H1 (cell line): Measurements from ENCODE around the gene GABPB2. TPM values are rescaled to one million over a fixed set of nuclear protein-coding genes. Genes with fewer than 3 reads are reported as not detected.

Source experiments
- CTCF ChIA-PET: fragments of 300-600 bp; sonication (Branson Sonifier 250); formaldehyde crosslinking; loops from one replicate; lab custom pipeline; 2021; ENCODE audit not compliant: partially characterized antibody; lab: Charles Lee
- POLR2A ChIA-PET: fragments of 300-600 bp; sonication (Branson Sonifier 250); formaldehyde crosslinking; loops from one replicate; lab custom pipeline; 2021; ENCODE audit warnings: inconsistent platforms; ENCODE audit not compliant: partially characterized antibody; lab: Charles Lee
- DNase-seq, 2 experiments: peaks; one replicate each; pipeline versions ENCODE4 v3.0.0 to v3.0.0-alpha.2; 2010 to 2022; ENCODE audit warnings: low spot score in 2 of 2, low read depth in 1 of 2, mixed read lengths in 1 of 2
- FAIRE-seq: peaks from 2 replicates; lab custom pipeline; 2011; peaks lifted over from hg19 to GRCh38; lab: Jason Lieb, UNC
- H2AFZ ChIP-seq: 2 replicates; pipeline ENCODE4 v1.8.1; 2012; ENCODE audit warnings: low read length, inconsistent platforms
- H2AK5ac ChIP-seq: 2 replicates; pipeline ENCODE4 v1.6.1; 2013; ENCODE audit warnings: low read depth, low read length
- H2BK120ac ChIP-seq: replicated peaks from 2 replicates; pipeline ENCODE3; 2013; ENCODE audit warnings: low read depth, low read length, inconsistent platforms
- H2BK12ac ChIP-seq: 2 replicates; pipeline ENCODE4 v1.6.1; 2013; ENCODE audit warnings: low read depth, low read length
- H2BK15ac ChIP-seq: 2 replicates; pipeline ENCODE4 v1.6.1; 2013; ENCODE audit warnings: low read length
- H2BK20ac ChIP-seq: 2 replicates; pipeline ENCODE4 v1.6.1; 2013; ENCODE audit warnings: low read length
- H2BK5ac ChIP-seq: 2 replicates; pipeline ENCODE4 v1.6.1; 2013; ENCODE audit warnings: low read depth, low read length
- H3K14ac ChIP-seq: 2 replicates; pipeline ENCODE4 v1.6.1; 2013; ENCODE audit warnings: inconsistent platforms; ENCODE audit not compliant: insufficient read length
- H3K18ac ChIP-seq: 2 replicates; pipeline ENCODE4 v1.6.1; 2013; ENCODE audit warnings: low read length; ENCODE audit errors: extremely low read depth
- H3K23ac ChIP-seq: 2 replicates; pipeline ENCODE4 v1.6.1; 2013; ENCODE audit warnings: inconsistent platforms; ENCODE audit not compliant: insufficient read length
- H3K23me2 ChIP-seq: 2 replicates; pipeline ENCODE4 v1.6.1; 2013; ENCODE audit warnings: low read depth, low read length
- H3K27ac ChIP-seq: 2 replicates; pipeline ENCODE4 v1.6.1; 2011; ENCODE audit warnings: low read depth, low read length, inconsistent platforms
- H3K27me3 ChIP-seq, 4 experiments: replicated peaks in 1 of 4; 1 replicate in 1 of 4; 2 replicates in 3 of 4; pipeline versions ENCODE4 v1.6.1 to v1.8.1; 2011 to 2013; ENCODE audit warnings: low read length in 3 of 4, mild to moderate bottlenecking in 3 of 4, inconsistent platforms in 2 of 4, mixed read lengths in 2 of 4, moderate library complexity in 1 of 4; ENCODE audit not compliant: control insufficient read depth in 3 of 4, insufficient read depth in 3 of 4; ENCODE audit errors: extremely low read depth in 1 of 4
- H3K36me3 ChIP-seq, 4 experiments: 2 replicates each; pipeline versions ENCODE4 v1.6.1 to v1.8.1; 2011 to 2013; ENCODE audit warnings: mild to moderate bottlenecking in 4 of 4, low read length in 3 of 4, moderate library complexity in 2 of 4, control low read depth in 1 of 4, inconsistent platforms in 1 of 4; ENCODE audit not compliant: insufficient read depth in 4 of 4, control insufficient read depth in 2 of 4
- H3K4ac ChIP-seq: replicated peaks from 2 replicates; pipeline ENCODE3; 2013; ENCODE audit warnings: low read length, low read depth, mixed read lengths, inconsistent platforms; ENCODE audit not compliant: insufficient read length
- H3K4me1 ChIP-seq, 4 experiments: replicated peaks in 1 of 4; 1 replicate in 1 of 4; 2 replicates in 3 of 4; pipeline versions ENCODE4 v1.6.1 to v1.8.1; 2011 to 2013; ENCODE audit warnings: low read length in 3 of 4, inconsistent platforms in 2 of 4, mixed read lengths in 1 of 4; ENCODE audit not compliant: insufficient read depth in 4 of 4, control insufficient read depth in 3 of 4
- H3K4me2 ChIP-seq, 2 experiments: 2 replicates each; pipeline versions ENCODE4 v1.6.1 to v1.8.1; 2011 to 2013; ENCODE audit warnings: low read depth in 2 of 2, low read length in 2 of 2, control low read depth in 1 of 2, inconsistent platforms in 1 of 2, mild to moderate bottlenecking in 1 of 2; ENCODE audit not compliant: insufficient read depth in 1 of 2
- H3K4me3 ChIP-seq, 4 experiments: fragments of 200-600, 300-600 bp in 1 of 4; sonication (generic), shearing (Covaris generic), sonication (Bioruptor Twin) in 1 of 4; 2 replicates each; pipeline versions ENCODE4 v1.5.1 to v1.8.1; 2011 to 2016; ENCODE audit warnings: low read length in 4 of 4, low read depth in 3 of 4, control low read depth in 2 of 4, inconsistent platforms in 2 of 4, mild to moderate bottlenecking in 2 of 4, mixed read lengths in 1 of 4, moderate library complexity in 1 of 4; ENCODE audit not compliant: insufficient read depth in 2 of 4; ENCODE audit errors: extremely low read depth in 1 of 4
- H3K56ac ChIP-seq: replicated peaks from 2 replicates; pipeline ENCODE3; 2013; ENCODE audit warnings: low read depth, mild to moderate bottlenecking, mixed read lengths, low read length, inconsistent platforms; ENCODE audit not compliant: insufficient read length
- H3K79me1 ChIP-seq: 2 replicates; pipeline ENCODE4 v1.6.1; 2013; ENCODE audit warnings: low read depth, low read length, control low read depth
- H3K79me2 ChIP-seq, 2 experiments: 2 replicates each; pipeline versions ENCODE4 v1.6.1 to v1.8.1; 2012 to 2013; ENCODE audit warnings: low read length in 2 of 2, mild to moderate bottlenecking in 2 of 2, inconsistent platforms in 1 of 2; ENCODE audit not compliant: insufficient read depth in 2 of 2, control insufficient read depth in 1 of 2
- H3K9ac ChIP-seq, 4 experiments: replicated peaks in 1 of 4; 1 replicate in 1 of 4; 2 replicates in 3 of 4; pipeline versions ENCODE4 v1.6.1 to v1.8.1; 2011 to 2013; ENCODE audit warnings: low read depth in 3 of 4, low read length in 3 of 4, control low read depth in 2 of 4, mild to moderate bottlenecking in 2 of 4, moderate library complexity in 2 of 4, inconsistent platforms in 1 of 4; ENCODE audit errors: extremely low read depth in 1 of 4
- H3K9me3 ChIP-seq, 2 experiments: 2 replicates each; pipeline versions ENCODE4 v1.6.1 to v1.8.1; 2012 to 2013; ENCODE audit warnings: mild to moderate bottlenecking in 2 of 2, moderate library complexity in 2 of 2, control low read depth in 1 of 2, inconsistent platforms in 1 of 2, low read depth in 1 of 2, low read length in 1 of 2, mixed read lengths in 1 of 2; ENCODE audit not compliant: insufficient read depth in 2 of 2
- H4K20me1 ChIP-seq, 2 experiments: replicated peaks in 1 of 2; 2 replicates each; pipeline versions ENCODE3 to v1.8.1; 2011 to 2013; ENCODE audit warnings: inconsistent platforms in 2 of 2, low read length in 2 of 2, mild to moderate bottlenecking in 1 of 2; ENCODE audit not compliant: insufficient read depth in 2 of 2, control insufficient read depth in 1 of 2
- H4K5ac ChIP-seq: 2 replicates; pipeline ENCODE4 v1.6.1; 2013; ENCODE audit warnings: low read length, low read depth, mixed read lengths, inconsistent platforms; ENCODE audit not compliant: insufficient read length
- H4K8ac ChIP-seq: 2 replicates; pipeline ENCODE4 v1.8.0; 2013; ENCODE audit warnings: mild to moderate bottlenecking, moderate library complexity, low read length, inconsistent platforms; ENCODE audit not compliant: insufficient read depth; ENCODE audit errors: extremely low read depth
- H4K91ac ChIP-seq: replicated peaks from 2 replicates; pipeline ENCODE3; 2013; ENCODE audit warnings: low read length, mixed read lengths, inconsistent platforms; ENCODE audit not compliant: insufficient read length
- CBX5 ChIP-seq: fragments of 300-800, 300-1000 bp; sonication (generic); IDR thresholded peaks from 2 replicates; pipeline ENCODE4 v1.7.1; 2016; ENCODE audit warnings: antibody characterized with exemption, low read length, low read depth
- FOSL1 ChIP-seq: IDR thresholded peaks from 2 replicates; pipeline ENCODE4 v1.6.1; 2011; ENCODE audit warnings: mild to moderate bottlenecking, low read depth, low read length, moderate library complexity; ENCODE audit not compliant: insufficient read depth
- HDAC2 ChIP-seq, 2 experiments: fragments of 300-600 bp in 1 of 2; sonication (generic) in 1 of 2; IDR thresholded peaks; 2 replicates each; pipeline ENCODE4 v1.6.1; 2011 to 2012; ENCODE audit warnings: low read depth in 2 of 2, low read length in 2 of 2, mild to moderate bottlenecking in 2 of 2, moderate library complexity in 2 of 2, borderline replicate concordance in 1 of 2, inconsistent platforms in 1 of 2
- KDM1A ChIP-seq: fragments of 200-600, 300-600 bp; sonication (generic); IDR thresholded peaks from 2 replicates; pipeline ENCODE4 v1.7.1; 2016; ENCODE audit warnings: mild to moderate bottlenecking, low read length, borderline replicate concordance
- RFX5 ChIP-seq: IDR thresholded peaks from 2 replicates; pipeline ENCODE4 v1.6.1; 2011; ENCODE audit warnings: low read depth, low read length, improper control_type of control experiment, borderline replicate concordance
- TBP ChIP-seq: IDR thresholded peaks from 2 replicates; pipeline ENCODE4 v1.6.1; 2011; ENCODE audit warnings: low read depth, low read length, improper control_type of control experiment
- WGBS, 2 experiments: shearing (Covaris generic) in 1 of 2; methylation state at CpG; one replicate each; pipeline versions ENCODE4 v1.1.6 to v1.1.7; 2013 to 2015; ENCODE audit warnings: low lambda C conversion rate in 2 of 2, mixed read lengths in 2 of 2, inconsistent platforms in 1 of 2, low coverage in 1 of 2, missing lambda C conversion rate in 1 of 2; ENCODE audit not compliant: insufficient replicate concordance in 2 of 2, insufficient coverage in 1 of 2, insufficient read length in 1 of 2; ENCODE audit errors: extremely low coverage in 1 of 2, missing lambda C conversion rate in 1 of 2; 5-methylcytosine and 5-hydroxymethylcytosine counted together
- polyA plus RNA-seq, 7 experiments: library from polyadenylated mRNA; depleted of rRNA in 3 of 7; stranded (reverse) in 5 of 7; unstranded in 2 of 7; fragments of >200 nt in 5 of 7; fragments of 200-250 nt in 2 of 7; gene quantifications; 1 replicate in 5 of 7; 2 replicates in 1 of 7; 4 replicates in 1 of 7; pipeline versions ENCODE4 v1.2.1 to v1.2.3, GENCODE V29; 2011 to 2013; ENCODE audit warnings: missing spikeins in 2 of 7, mixed read lengths in 2 of 7
- total RNA-seq: library from RNA; stranded (reverse); fragmentation: NEBNext Ultra II Directional; extraction: Animal tissue kit (Norgen Biotek cat#: 25700); gene quantifications from 2 replicates; pipeline ENCODE4 v1.2.1, GENCODE V29; 2021

GABPB2 gene
- total and polyA plus RNA-seq, 2 of the 8 experiments (the other 6 are each of a cell fraction or from before 2014, with no cell fraction given): 1.8 to 2.4 TPM

DNA sequence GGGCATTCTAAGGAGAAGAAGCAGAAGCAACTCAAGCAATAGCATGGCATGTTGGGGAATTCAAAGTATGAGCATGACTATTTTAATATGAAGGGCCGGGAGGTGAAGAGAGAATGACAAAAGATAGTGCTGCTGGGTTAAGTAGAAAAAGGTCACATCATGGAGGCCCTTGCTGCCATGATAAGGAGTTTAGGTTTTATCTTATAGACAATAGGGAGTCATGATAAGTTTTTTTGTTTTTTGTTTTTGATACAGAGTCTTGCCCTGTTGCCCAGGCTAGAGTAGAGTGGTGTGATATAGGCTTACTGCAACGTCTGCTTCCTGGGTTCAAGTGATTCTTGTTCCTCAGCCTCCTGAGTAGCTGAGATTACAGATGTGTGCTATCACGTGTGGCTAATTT, 31.0 kb upstream of the GABPB2 start:
- H3K9me3 ChIP-seq: no peaks in the 10 kb centered on the region; a peak in 1 of 4 replicates
- no peak overlapping the region for H2BK15ac ChIP-seq
- peaks cover 0 to 8% (median 3%) of the 10 kb centered on the region in 4 experiments; a peak in 4 of 8 replicates for H3K36me3 ChIP-seq
- ChIA-PET CTCF (interaction anchor here (1.9 kb wide), 1 partner anchor 9 kb away, joined by 6 read pairs; no protein-coding TSS in a partner anchor), POLR2A (interaction anchor here (1.0 to 6.4 kb wide), 5 partner anchors 9 to 106 kb away, joined by 3 to 58 read pairs (median 3); partner anchors contain the start of gene C1orf56)
- H2AFZ ChIP-seq: no peak overlapping the region
- H3K79me2 ChIP-seq: no peaks in the 10 kb centered on the region
- WGBS, 2 experiments: 83% methylated on average over 3 of the region's 3 CpGs; no CpG with 5 or more reads in 1 of the 2 experiments
- FAIRE-seq (no peak), DNase-seq (no peak)
- no peak overlapping the region for H2BK120ac ChIP-seq
- no peak overlapping the region for H3K4me2 ChIP-seq
- no peaks in the 10 kb centered on the region for H3K79me1 ChIP-seq
- H4K20me1 ChIP-seq: no peaks in the 10 kb centered on the region
- no peak overlapping the region for H4K5ac ChIP-seq
- H3K14ac ChIP-seq: no peak overlapping the region
- H4K8ac ChIP-seq: no peak overlapping the region
- TF ChIP-seq TBP (no peak), KDM1A (no peak), CBX5 (no peak), HDAC2 (IDR thresholded peaks at IDR 0.05; ENCODE audit: borderline replicate concordance in 1 of 2, low read depth in 2 of 2, low read length in 2 of 2) (no peak), RFX5 (no peak), FOSL1 (no peak)
- no peak overlapping the region for H2BK20ac ChIP-seq
- peaks cover 0 to 3% (median 0%) of the 10 kb centered on the region in 4 experiments; a peak in 3 of 7 replicates for H3K4me1 ChIP-seq
- H3K4me3 ChIP-seq: no peak overlapping the region
- H3K23ac ChIP-seq: no peak overlapping the region
- no peak overlapping the region for H2BK5ac ChIP-seq
- H2AK5ac ChIP-seq: no peak overlapping the region
- H3K27me3 ChIP-seq: no peaks in the 10 kb centered on the region
- H3K56ac ChIP-seq: no peak overlapping the region
- H3K27ac ChIP-seq: no peak overlapping the region
- no peak overlapping the region for H4K91ac ChIP-seq
- no peak overlapping the region for H3K18ac ChIP-seq
- H3K23me2 ChIP-seq: no peaks in the 10 kb centered on the region
- no peak overlapping the region for H3K4ac ChIP-seq
- H2BK12ac ChIP-seq: no peak overlapping the region
- H3K9ac ChIP-seq: no peak overlapping the region
